WTC11 (cell line): ENCODE measurements around the gene DNAJB11. TPM values are rescaled to one million over a fixed set of nuclear protein-coding genes. Genes with fewer than 3 reads are reported as not detected.
A peak's percentile ranks its signal among the peaks of the same experiment; 100 is the strongest.

Source experiments
- ATAC-seq: fragments of 200-7000 bp; cut with Tn5 transposase; 2 replicates; pipeline ENCODE4 v1.10.0; 2021; ENCODE audit warnings: mild to moderate bottlenecking, moderate library complexity
- CTCF ChIA-PET: fragments of 300-600 bp; sonication (Branson Sonifier 250); formaldehyde crosslinking; loops from one replicate; lab custom pipeline; 2021; ENCODE audit warnings: antibody characterized with exemption; lab: Charles Lee
- POLR2A ChIA-PET: fragments of 350-600 bp; sonication (Branson Sonifier 250); formaldehyde crosslinking; loops from one replicate; lab custom pipeline; 2021; ENCODE audit warnings: antibody characterized with exemption; lab: Charles Lee
- DNase-seq: peaks from one replicate; pipeline ENCODE4 v3.0.0; 2021; ENCODE audit warnings: low spot score
- H3K27ac Mint-ChIP-seq: 2 replicates; pipeline ENCODE4 v1.8.0; 2021; ENCODE audit warnings: mixed read lengths
- H3K27me3 Mint-ChIP-seq: 2 replicates; pipeline ENCODE4 v1.8.0; 2021; ENCODE audit warnings: low read depth, mild to moderate bottlenecking, moderate library complexity, mixed read lengths
- H3K36me3 Mint-ChIP-seq: 2 replicates; pipeline ENCODE4 v1.8.0; 2021; ENCODE audit warnings: mixed read lengths
- H3K4me1 Mint-ChIP-seq: 2 replicates; pipeline ENCODE4 v1.8.0; 2022; ENCODE audit warnings: mixed read lengths
- H3K4me3 Mint-ChIP-seq: 2 replicates; pipeline ENCODE4 v1.8.0; 2021; ENCODE audit warnings: mild to moderate bottlenecking, moderate library complexity, mixed read lengths
- H3K9me3 Mint-ChIP-seq: 2 replicates; pipeline ENCODE4 v1.8.0; 2021; ENCODE audit warnings: mixed read lengths
- ATF1 ChIP-seq: sonication (generic); formaldehyde crosslinking; IDR thresholded peaks from 2 replicates; pipeline ENCODE4 v1.8.1; 2023; ENCODE audit warnings: mild to moderate bottlenecking, moderate library complexity, missing genetic modification reagents
- FOXP1 ChIP-seq: sonication (generic); formaldehyde crosslinking; IDR thresholded peaks from 2 replicates; pipeline ENCODE4 v1.8.0; 2022; ENCODE audit warnings: missing genetic modification reagents, mild to moderate bottlenecking, moderate library complexity, borderline replicate concordance
- GABPB1 ChIP-seq: sonication (generic); formaldehyde crosslinking; IDR thresholded peaks from 2 replicates; pipeline ENCODE4 v1.8.1; 2023; ENCODE audit warnings: mild to moderate bottlenecking, missing genetic modification reagents
- IRF2 ChIP-seq: sonication (generic); formaldehyde crosslinking; IDR thresholded peaks from 2 replicates; pipeline ENCODE4 v1.8.0; 2022; ENCODE audit warnings: low read depth, missing genetic modification reagents, borderline replicate concordance
- NR2C2 ChIP-seq: sonication (generic); formaldehyde crosslinking; IDR thresholded peaks from 2 replicates; pipeline ENCODE4 v1.8.0; 2022; ENCODE audit warnings: mild to moderate bottlenecking, missing genetic modification reagents
- PREB ChIP-seq: sonication (generic); formaldehyde crosslinking; IDR thresholded peaks from 2 replicates; pipeline ENCODE4 v1.8.1; 2022; ENCODE audit warnings: mild to moderate bottlenecking, missing genetic modification reagents, moderate library complexity, borderline replicate concordance
- RORB ChIP-seq: fragments of 250-450 bp; sonication (Bioruptor Pico); IDR thresholded peaks from 2 replicates; pipeline ENCODE4 v1.9.0; 2021; ENCODE audit warnings: mild to moderate bottlenecking
- ZNF121 ChIP-seq: sonication (generic); formaldehyde crosslinking; IDR thresholded peaks from 2 replicates; pipeline ENCODE4 v1.8.0; 2023; ENCODE audit warnings: missing genetic modification reagents
- ZNF281 ChIP-seq: sonication (generic); formaldehyde crosslinking; IDR thresholded peaks from 2 replicates; pipeline ENCODE4 v1.8.0; 2023; ENCODE audit warnings: mild to moderate bottlenecking, missing genetic modification reagents
- ZNF423 ChIP-seq: fragments of 250-450 bp; sonication (Bioruptor Pico); IDR thresholded peaks from 2 replicates; pipeline ENCODE4 v2.1.2; 2022; ENCODE audit warnings: mild to moderate bottlenecking, moderate library complexity
- ZSCAN18 ChIP-seq: fragments of 250-450 bp; sonication (Bioruptor Pico); IDR thresholded peaks from 2 replicates; pipeline ENCODE4 v2.1.2; 2022; ENCODE audit warnings: mild to moderate bottlenecking, moderate library complexity
- total RNA-seq: library from RNA; stranded (reverse); gene quantifications from 3 replicates; pipeline ENCODE4 v1.2.3, GENCODE V29; 2021
- TF ChIP-seq, protein P1 (sequence below): sonication (generic); formaldehyde crosslinking; IDR thresholded peaks from 2 replicates; pipeline ENCODE4 v1.8.0; 2022; ENCODE audit warnings: mild to moderate bottlenecking, missing genetic modification reagents

The DNAJB11 gene
- total RNA-seq, 1 experiment from 2014 or later: 56.3 TPM

DNA sequence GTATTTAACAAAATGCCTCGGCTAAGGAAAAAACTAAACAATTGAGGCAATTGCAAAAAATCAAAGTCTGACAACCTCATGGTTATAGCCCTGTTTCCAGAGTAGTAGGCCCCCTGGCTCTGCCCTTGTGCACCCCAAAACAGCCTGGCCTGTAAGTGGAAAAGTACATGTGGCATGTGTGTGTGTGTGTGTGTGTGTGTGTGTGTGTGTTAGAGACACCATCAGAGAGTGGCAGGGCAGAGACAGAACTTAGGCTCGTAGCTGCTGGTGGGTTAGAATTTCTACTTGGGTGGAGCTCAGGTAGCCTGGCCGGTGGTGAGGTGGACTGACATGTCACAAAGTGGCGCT is 28.2 kb downstream of the DNAJB11 start:
- Mint-ChIP-seq H3K27me3 (peaks cover 6% of the 10 kb centered on the region; the same call in 1 of the 2 replicates), H3K4me1 (peaks cover 6% of the 10 kb centered on the region), H3K27ac (no peak overlapping the region), H3K9me3 (no peaks in the 10 kb centered on the region), H3K4me3 (no peak overlapping the region), H3K36me3 (no peaks in the 10 kb centered on the region)
- ATAC-seq: no peak
- TF ChIP-seq PREB (CRISPR knock-in tag) (no peak), NR2C2 (CRISPR knock-in tag) (no peak), ZNF121 (CRISPR knock-in tag) (no peak), ZSCAN18 (CRISPR knock-in tag) (no peak), ATF1 (no peak)
- no peak for DNase-seq
- POLR2A ChIA-PET: no interaction called here
- CTCF ChIA-PET: interaction anchor here (10.5 kb wide), 1 partner anchor 15 kb away, joined by 87 read pairs; the partner anchor contains the start of gene AHSG

GRCh38 chr3:186599142-186599784 is 28.7 kb downstream of the DNAJB11 start:
- POLR2A ChIA-PET: no interaction called here
- no peak overlapping the region for H3K27ac Mint-ChIP-seq

GRCh38 chr3:186599785-186600166 is 29.3 kb downstream of the DNAJB11 start:
- Mint-ChIP-seq H3K4me1 (peaks cover 6% of the 10 kb centered on the region), H3K4me3 (no peak overlapping the region)
- TF ChIP-seq, protein P1, sequence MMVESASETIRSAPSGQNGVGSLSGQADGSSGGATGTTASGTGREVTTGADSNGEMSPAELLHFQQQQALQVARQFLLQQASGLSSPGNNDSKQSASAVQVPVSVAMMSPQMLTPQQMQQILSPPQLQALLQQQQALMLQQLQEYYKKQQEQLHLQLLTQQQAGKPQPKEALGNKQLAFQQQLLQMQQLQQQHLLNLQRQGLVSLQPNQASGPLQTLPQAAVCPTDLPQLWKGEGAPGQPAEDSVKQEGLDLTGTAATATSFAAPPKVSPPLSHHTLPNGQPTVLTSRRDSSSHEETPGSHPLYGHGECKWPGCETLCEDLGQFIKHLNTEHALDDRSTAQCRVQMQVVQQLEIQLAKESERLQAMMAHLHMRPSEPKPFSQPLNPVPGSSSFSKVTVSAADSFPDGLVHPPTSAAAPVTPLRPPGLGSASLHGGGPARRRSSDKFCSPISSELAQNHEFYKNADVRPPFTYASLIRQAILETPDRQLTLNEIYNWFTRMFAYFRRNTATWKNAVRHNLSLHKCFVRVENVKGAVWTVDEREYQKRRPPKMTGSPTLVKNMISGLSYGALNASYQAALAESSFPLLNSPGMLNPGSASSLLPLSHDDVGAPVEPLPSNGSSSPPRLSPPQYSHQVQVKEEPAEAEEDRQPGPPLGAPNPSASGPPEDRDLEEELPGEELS (CRISPR knock-in tag): no peak
- TF ChIP-seq IRF2 (CRISPR knock-in tag) (no peak), ZNF423 (CRISPR knock-in tag) (no peak), RORB (CRISPR knock-in tag) (no peak), FOXP1 (CRISPR knock-in tag) (no peak), ZNF281 (CRISPR knock-in tag) (no peak)
- TF ChIP-seq, all 79 proteins: peak for 0
- Mint-ChIP-seq H3K27me3 (peaks cover 6% of the 10 kb centered on the region; the same call in 1 of the 2 replicates), H3K36me3 (no peaks in the 10 kb centered on the region), H3K9me3 (no peaks in the 10 kb centered on the region), H3K27ac (no peak overlapping the region)
- ChIA-PET CTCF (interaction anchor here (2.5 to 10.5 kb wide), 2 partner anchors 14 to 17 kb away, joined by 10 to 87 read pairs; partner anchors contain the start of gene AHSG), POLR2A (no interaction called here)
- DNase-seq (no peak), ATAC-seq (no peak)

More at GRCh38 chr3:186599142-186599784, 28.7 kb downstream of the DNAJB11 start:
- Mint-ChIP-seq H3K27me3 (peaks cover 6% of the 10 kb centered on the region; the same call in 1 of the 2 replicates), H3K4me1 (peaks cover 6% of the 10 kb centered on the region), H3K36me3 (no peaks in the 10 kb centered on the region), H3K9me3 (no peaks in the 10 kb centered on the region), H3K4me3 (no peak overlapping the region)
- TF ChIP-seq GABPB1: peak; percentile 98
- no peak for TF ChIP-seq NR2C2 (CRISPR knock-in tag)
- DNase-seq (no peak), ATAC-seq (no peak)
- CTCF ChIA-PET: interaction anchor here (2.5 to 10.5 kb wide), 2 partner anchors 15 to 18 kb away, joined by 10 to 87 read pairs; partner anchors contain the start of gene AHSG
